ENCODE results near the gene GALNTL6. TPM values are rescaled to one million over a fixed set of nuclear protein-coding genes. Genes with fewer than 3 reads are reported as not detected.

The GALNTL6 gene
- total RNA-seq, 2 donors from 2014 or later: 0.71 TPM; not detected in 1

DNA sequence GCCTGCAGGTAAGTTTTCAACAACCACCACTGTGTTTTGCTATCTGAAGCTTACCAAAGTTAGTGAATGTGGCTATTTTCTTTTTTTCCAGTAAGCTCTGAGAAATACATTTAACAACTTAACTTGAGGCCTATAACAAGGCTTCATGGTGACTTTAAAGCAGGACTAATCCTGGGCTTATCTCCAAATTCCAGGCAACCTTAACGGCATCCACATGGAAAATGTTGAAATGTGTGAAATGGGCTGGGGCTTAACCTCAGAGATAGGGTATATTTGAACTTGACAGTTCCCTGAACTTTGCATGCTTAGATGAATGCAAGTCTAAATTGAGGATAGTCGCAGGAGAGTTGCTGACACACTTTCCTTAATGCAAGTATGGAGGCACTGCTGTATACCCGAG lies 539.2 kb downstream of the GALNTL6 start:
- Histone ChIP-seq H3K36me3 (ENCODE audit: control insufficient read depth, insufficient read depth, low read length) (no peaks in the 10 kb centered on the region), H3K9ac (ENCODE audit: extremely low read depth, low read length, poor library complexity, severe bottlenecking) (no peak overlapping the region), H3K4me3 (ENCODE audit: low read length) (no peak overlapping the region), H3K27me3 (ENCODE audit: control insufficient read depth, insufficient read depth, low read length, poor library complexity, severe bottlenecking) (peaks cover 22% of the 10 kb centered on the region), H3K9me3 (ENCODE audit: control insufficient read depth, low read length) (no peaks in the 10 kb centered on the region), H3K4me1 (ENCODE audit: control insufficient read depth, insufficient read depth, low read length) (peaks cover 6% of the 10 kb centered on the region), H3K27ac (ENCODE audit: low read depth, low read length) (no peak overlapping the region)
- TF ChIP-seq, protein P1, sequence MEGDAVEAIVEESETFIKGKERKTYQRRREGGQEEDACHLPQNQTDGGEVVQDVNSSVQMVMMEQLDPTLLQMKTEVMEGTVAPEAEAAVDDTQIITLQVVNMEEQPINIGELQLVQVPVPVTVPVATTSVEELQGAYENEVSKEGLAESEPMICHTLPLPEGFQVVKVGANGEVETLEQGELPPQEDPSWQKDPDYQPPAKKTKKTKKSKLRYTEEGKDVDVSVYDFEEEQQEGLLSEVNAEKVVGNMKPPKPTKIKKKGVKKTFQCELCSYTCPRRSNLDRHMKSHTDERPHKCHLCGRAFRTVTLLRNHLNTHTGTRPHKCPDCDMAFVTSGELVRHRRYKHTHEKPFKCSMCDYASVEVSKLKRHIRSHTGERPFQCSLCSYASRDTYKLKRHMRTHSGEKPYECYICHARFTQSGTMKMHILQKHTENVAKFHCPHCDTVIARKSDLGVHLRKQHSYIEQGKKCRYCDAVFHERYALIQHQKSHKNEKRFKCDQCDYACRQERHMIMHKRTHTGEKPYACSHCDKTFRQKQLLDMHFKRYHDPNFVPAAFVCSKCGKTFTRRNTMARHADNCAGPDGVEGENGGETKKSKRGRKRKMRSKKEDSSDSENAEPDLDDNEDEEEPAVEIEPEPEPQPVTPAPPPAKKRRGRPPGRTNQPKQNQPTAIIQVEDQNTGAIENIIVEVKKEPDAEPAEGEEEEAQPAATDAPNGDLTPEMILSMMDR (conservative IDR thresholded peaks at IDR 0.05): no peak
- no peak overlapping the region for H3K4me3 Mint-ChIP-seq
- WGBS, 2 experiments (ENCODE audit: insufficient coverage in 1 of 2, insufficient read length in 1 of 2): 68 to 81% methylated on average over 3 of the region's 3 CpGs
- H3K27ac Mint-ChIP-seq: no peak overlapping the region
- peaks cover 2% of the 10 kb centered on the region for H3K27me3 Mint-ChIP-seq (ENCODE audit: insufficient read depth)
- H3K4me1 Mint-ChIP-seq: peaks cover 40% of the 10 kb centered on the region
- H3K9me3 Mint-ChIP-seq: no peaks in the 10 kb centered on the region
- no peaks in the 10 kb centered on the region for H3K36me3 Mint-ChIP-seq (ENCODE audit: low read depth)
- no peak for DNase-seq

DNA sequence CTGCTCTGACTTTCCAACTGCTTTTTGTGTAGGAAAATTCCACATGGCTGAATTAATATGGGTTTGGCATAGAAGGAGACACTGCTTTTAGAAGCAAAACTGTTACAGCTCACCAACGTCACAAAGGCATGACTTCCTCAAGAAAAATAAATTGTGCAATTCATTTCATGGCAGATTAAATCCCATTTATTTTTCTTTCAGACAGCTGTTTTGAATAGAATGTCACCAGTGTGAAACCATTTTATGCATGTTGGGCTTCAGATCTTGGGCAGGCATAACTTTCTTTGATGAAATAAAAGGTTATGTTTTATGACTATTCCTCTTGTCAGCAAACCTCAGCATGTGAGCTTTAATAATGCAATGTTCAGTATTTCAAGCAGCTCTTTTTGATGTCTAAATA lies 542.8 kb downstream of the GALNTL6 start:
- Mint-ChIP-seq H3K4me1 (peaks cover 19% of the 10 kb centered on the region), H3K9me3 (no peaks in the 10 kb centered on the region), H3K36me3 (ENCODE audit: low read depth) (no peaks in the 10 kb centered on the region), H3K27me3 (ENCODE audit: insufficient read depth) (peaks cover 2% of the 10 kb centered on the region), H3K4me3 (no peak overlapping the region), H3K27ac (no peak overlapping the region)
- no peak for DNase-seq
- H3K4me3 ChIP-seq (ENCODE audit: low read length): no peak overlapping the region
- H3K4me1 ChIP-seq (ENCODE audit: control insufficient read depth, insufficient read depth, low read length): peaks cover 6% of the 10 kb centered on the region
- TF ChIP-seq, protein P1 (conservative IDR thresholded peaks at IDR 0.05): no peak
- no peaks in the 10 kb centered on the region for H3K36me3 ChIP-seq (ENCODE audit: control insufficient read depth, insufficient read depth, low read length)
- no peaks in the 10 kb centered on the region for H3K9me3 ChIP-seq (ENCODE audit: control insufficient read depth, low read length)
- peaks cover 22% of the 10 kb centered on the region for H3K27me3 ChIP-seq (ENCODE audit: control insufficient read depth, insufficient read depth, low read length, poor library complexity, severe bottlenecking)
- WGBS, 2 experiments (ENCODE audit: insufficient coverage in 1 of 2, insufficient read length in 1 of 2): 96% methylated on average over 1 of the region's 1 CpG; no CpG with 5 or more reads in 1 of the 2 experiments
- no peak overlapping the region for H3K27ac ChIP-seq (ENCODE audit: low read depth, low read length)
- H3K9ac ChIP-seq (ENCODE audit: extremely low read depth, low read length, poor library complexity, severe bottlenecking): no peak overlapping the region

DNA sequence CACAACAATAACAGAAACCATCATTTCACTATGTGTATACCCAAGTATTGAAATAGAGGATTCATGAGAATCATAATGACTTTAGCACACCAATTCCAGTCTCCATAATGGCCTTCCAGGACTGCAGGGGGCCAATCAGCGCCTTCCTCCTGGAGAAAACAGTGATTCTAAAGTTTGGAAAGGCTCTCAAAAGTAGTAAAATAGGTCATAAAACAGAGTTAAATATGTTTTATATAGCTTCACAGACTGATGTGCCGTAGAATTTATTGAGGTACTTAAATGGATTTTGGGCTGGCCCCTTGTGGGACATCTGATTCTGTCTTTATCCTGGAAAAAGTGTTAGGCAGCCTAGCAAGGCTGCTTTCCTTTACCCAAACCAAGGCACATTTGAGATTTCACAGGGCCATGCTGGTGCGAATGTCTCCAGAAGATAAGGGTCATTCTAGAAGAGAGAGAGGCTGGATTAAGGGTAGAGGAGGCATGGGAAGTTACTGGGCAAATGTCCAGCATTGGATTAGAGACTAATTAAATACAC lies 543.9 kb downstream of the GALNTL6 start:
- Histone ChIP-seq H3K4me1 (ENCODE audit: control insufficient read depth, insufficient read depth, low read length) (peaks cover 6% of the 10 kb centered on the region), H3K27me3 (ENCODE audit: control insufficient read depth, insufficient read depth, low read length, poor library complexity, severe bottlenecking) (peaks cover 22% of the 10 kb centered on the region), H3K36me3 (ENCODE audit: control insufficient read depth, insufficient read depth, low read length) (no peaks in the 10 kb centered on the region), H3K9me3 (ENCODE audit: control insufficient read depth, low read length) (no peaks in the 10 kb centered on the region), H3K27ac (ENCODE audit: low read depth, low read length) (no peak overlapping the region), H3K4me3 (ENCODE audit: low read length) (no peak overlapping the region), H3K9ac (ENCODE audit: extremely low read depth, low read length, poor library complexity, severe bottlenecking) (no peak overlapping the region)
- no peaks in the 10 kb centered on the region for H3K36me3 Mint-ChIP-seq (ENCODE audit: low read depth)
- H3K4me1 Mint-ChIP-seq: peaks cover 12% of the 10 kb centered on the region
- no peak for DNase-seq
- TF ChIP-seq, protein P1 (conservative IDR thresholded peaks at IDR 0.05): no peak
- no peak overlapping the region for H3K4me3 Mint-ChIP-seq
- peaks cover 2% of the 10 kb centered on the region for H3K27me3 Mint-ChIP-seq (ENCODE audit: insufficient read depth)
- 77 to 100% methylated on average over 1 to 3 of the region's 3 CpGs for WGBS, 2 experiments (ENCODE audit: insufficient coverage in 1 of 2, insufficient read length in 1 of 2)
- no peak overlapping the region for H3K27ac Mint-ChIP-seq
- H3K9me3 Mint-ChIP-seq: no peaks in the 10 kb centered on the region

Measured in endodermal cell (in vitro differentiated cells).